CD4-positive, alpha-beta T cell treated with Interleukin-15 for 1 hour (primary cell): Measurements from ENCODE around the gene ZNF543.
"Not testable (repeated sequence)": the region's sequence is repeated elsewhere in the genome, so short reads cannot be mapped to it uniquely, and the experiment has no call there.

Source experiments
- DNase-seq: peaks from one replicate; pipeline ENCODE4 v3.0.0-alpha.2; 2020

The ZNF543 gene

DNA sequence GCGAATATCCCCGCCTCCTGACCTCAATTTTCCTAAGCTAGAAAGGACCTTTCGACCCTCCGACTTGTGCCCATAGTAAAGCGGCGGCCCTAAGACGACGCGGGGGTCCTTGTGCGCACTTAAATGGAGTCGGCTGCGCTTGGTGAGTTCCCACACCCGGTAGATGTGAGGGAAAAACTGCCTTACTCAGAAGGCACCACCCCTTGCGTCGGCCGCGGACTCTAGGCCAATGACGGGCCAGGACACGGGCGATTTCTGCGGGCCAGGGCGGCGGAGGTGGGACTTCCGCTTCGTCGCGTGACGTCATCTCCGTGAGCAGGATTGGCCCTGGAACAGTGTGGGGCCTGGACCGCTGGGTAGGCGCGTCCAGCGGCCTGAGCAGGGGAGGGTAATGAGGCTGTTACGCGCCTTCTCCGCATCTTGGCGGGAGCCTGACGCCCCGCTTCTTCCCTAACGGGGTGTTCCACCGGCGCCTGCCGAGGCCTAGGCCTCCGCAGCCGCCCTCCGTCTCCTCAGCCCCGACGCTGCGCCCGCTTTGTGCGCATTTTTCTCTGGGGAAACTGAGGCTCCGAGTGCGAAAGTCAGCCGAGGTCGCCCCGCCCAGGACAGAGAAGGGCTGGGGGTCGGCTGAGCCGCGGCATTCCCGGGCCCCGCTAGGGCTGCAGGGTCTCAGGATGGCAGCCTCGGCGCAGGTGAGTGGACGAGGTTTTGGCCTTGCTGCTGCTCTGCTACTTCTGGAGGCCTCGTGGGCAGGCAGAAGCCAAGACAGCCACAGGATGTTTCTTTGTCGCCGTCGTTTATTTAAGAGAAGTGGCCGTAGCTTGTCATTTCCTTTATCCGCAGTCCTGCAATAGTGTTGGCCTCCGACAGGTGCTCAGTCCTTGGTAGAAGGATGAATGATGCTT, at the start of gene ZNF543:
ZNF543 (plus strand) TSS at position 293 of the 905 bp plus-strand sequence; CDS start at position 675, 382 bp downstream.
- DNase-seq: peak; percentile 93

- DNase-seq: no peak
These were observed 49.0 kb upstream of the ZNF543 start for GRCh38 chr19:57271280-57271679.

- no peak for DNase-seq
These were observed 47.3 kb upstream of the ZNF543 start for GRCh38 chr19:57273014-57273413.

- DNase-seq: no peak
These were observed 43.8 kb upstream of the ZNF543 start for GRCh38 chr19:57276430-57276829.

GRCh38 chr19:57278481-57278880, 41.8 kb upstream of the ZNF543 start:
- DNase-seq: not testable (repeated sequence)

GRCh38 chr19:57279418-57280164, 40.7 kb upstream of the ZNF543 start:
- peak; percentile 89 for DNase-seq

DNA sequence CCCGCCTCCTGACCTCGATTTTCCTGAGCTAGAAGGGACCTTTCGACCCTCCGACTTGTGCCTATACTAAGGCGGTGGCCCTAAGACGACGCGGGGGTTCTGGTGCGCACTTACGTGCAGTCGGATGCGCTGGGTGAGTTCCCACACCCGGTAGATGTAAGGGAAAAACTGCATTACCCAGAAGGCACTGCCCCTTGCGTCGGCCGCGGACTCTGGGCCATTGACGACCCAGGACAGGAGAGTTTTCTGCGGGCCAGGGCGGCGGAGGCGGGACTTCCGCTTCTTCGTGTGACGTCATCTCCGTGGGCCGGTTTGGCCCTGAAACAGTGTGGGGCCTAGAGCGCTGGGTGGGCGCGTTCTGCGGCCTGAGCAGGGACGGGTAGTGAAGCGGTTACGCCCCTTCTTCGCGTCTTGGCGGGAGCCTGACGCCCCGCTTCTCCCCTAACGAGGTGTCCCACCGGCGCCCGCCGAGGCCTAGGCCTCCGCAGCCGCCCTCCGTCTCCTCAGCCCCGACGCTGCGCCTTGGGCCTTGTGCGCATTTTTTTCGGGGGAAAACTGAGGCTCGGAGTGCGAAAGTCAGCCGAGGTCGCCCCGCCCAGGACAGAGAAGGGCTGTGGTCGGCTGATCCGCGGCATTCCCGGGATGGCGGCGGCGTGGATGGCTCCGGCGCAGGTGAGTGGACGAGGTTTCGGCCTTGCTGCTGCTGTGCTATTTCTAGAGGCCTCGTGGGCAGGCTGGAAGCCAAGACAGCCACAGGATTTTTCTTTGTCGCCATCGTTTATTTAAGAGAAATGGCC, 39.9 kb upstream of the ZNF543 start, which contains the start of gene ZNF460:
ZNF460 (plus strand) TSS at position 321 of the 797 bp plus-strand sequence; CDS start at position 643, 322 bp downstream.
- peak; percentile 97 for DNase-seq

DNA sequence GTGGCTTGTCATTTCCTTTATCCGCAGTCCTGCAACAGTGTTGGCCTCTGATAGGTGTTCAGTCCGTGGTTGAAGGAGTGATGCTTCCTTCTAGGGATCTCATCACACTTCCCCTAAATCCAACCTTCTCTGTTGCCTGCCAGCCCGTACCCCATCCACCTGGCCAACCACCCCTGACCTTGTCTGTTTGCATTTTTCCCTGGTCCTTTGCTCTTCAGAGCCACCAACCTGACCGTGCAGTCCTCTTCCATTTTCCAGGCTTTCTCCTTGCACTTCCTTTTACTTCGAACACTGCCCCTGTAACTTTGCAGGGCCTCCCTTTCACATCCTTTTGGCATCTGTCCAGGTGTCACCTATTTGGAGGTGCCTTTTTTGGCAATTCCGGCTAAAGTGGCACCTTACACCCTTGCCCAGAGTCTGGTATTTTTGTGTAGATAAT, 39.3 kb upstream of the ZNF543 start:
- peak; percentile 36 for DNase-seq

GRCh38 chr19:57282011-57282643, 38.1 kb upstream of the ZNF543 start:
- DNase-seq: no peak

DNA sequence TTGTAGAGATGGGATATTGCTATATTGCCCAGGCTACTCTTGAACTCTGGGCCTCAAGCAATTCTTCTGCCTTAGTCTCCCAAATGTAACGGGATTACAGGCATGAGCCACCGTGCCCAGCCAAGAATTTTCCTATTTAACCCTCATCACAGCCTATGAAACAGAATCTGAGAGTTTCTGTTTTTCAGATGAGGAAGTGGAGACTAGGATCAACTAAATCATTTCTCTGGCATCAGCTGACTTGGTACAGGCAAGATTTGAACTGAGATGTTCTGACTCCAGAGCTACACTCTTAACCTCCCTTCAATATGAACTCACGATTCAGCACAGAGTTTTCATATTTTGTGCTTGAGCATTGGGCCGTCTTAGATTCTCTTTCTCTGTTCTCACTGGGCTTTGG, 31.9 kb upstream of the ZNF543 start:
- DNase-seq: no peak

DNA sequence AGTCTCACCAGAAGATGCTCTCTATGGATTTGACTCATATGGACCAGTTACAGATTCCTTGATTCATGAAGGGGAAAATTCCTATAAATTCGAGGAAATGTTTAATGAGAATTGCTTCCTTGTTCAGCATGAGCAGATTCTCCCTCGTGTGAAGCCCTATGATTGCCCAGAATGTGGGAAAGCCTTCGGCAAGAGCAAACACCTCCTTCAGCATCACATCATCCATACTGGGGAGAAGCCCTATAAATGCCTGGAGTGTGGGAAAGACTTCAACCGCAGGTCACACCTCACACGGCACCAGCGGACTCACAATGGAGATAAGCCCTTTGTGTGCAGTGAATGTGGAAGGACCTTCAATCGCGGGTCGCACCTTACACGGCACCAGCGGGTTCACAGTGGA, 29.3 kb upstream of the ZNF543 start:
- no peak for DNase-seq

GRCh38 chr19:57292547-57292946, 27.7 kb upstream of the ZNF543 start:
- no peak for DNase-seq

DNA sequence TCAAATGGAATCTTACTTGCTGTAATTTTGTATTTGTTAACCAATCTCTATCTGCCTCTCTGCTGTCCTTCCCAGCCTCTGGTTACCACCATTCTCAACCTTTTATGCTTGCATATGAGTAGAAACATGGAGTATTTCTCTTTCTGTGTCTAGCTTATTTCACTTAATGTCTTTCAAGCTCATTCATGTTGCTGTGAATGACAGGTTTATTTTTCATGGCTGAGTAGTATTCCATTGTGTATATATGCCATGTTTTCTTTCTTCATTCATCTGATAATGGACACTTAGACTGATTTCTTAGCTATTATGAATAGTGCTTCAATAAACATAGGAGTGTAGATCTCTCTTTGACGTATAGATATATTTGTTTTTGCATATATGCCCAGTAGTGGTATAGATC, 26.6 kb upstream of the ZNF543 start:
- no peak for DNase-seq

GRCh38 chr19:57302020-57302465, 18.2 kb upstream of the ZNF543 start:
- no peak for DNase-seq

DNA sequence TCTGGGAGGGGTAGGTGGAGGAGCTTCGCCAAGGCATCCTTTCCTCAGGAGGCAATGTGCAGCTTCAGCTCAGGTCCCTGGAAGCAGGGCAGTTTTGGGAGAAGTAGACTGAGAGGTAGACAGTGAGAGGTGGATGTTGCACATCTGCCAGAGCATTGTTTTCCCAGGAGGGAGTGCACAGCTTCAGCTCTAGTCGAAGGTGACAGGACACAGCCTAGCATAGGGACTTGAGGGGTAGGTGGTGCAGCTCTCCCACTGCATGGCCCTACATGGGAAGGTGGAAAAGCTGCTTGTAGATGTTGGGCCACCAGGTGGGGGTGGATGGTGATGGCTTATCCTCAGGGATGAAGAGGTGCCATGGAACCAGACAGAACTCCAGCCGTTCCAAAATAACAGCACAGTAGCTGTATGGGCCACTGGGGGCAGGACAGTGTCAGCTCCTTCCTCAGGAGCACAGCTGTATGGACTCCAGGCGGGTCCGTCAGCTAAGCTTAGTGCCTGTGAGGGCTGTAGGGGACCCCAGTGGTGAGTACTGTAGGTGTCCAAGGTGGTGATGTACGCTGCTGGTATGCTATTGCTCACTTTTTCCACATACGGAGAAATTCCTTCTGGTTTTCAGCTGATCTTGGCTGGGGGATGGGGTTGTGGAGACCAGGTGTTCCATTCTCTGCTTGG, 17.4 kb upstream of the ZNF543 start:
- no peak for DNase-seq

DNA sequence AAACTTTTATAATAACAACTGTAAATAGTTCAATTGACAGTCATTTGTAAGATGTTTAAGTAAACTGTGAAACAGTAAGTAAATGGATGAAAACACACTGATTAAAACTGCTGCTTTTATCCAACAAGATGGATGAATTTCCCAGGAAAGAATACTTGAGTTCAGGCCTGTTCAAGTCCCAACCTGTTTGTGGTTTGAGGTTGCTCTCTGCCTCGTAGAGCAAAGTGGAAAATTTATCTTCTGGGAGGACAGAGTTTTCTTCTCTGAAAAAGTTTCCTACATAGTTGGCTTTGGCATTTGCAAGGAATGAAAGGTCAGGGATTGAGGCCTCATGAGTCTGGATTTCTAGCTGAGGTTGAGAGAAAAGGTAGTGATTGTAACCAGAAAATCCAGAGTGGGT, 15.2 kb upstream of the ZNF543 start:
- no peak for DNase-seq

DNA sequence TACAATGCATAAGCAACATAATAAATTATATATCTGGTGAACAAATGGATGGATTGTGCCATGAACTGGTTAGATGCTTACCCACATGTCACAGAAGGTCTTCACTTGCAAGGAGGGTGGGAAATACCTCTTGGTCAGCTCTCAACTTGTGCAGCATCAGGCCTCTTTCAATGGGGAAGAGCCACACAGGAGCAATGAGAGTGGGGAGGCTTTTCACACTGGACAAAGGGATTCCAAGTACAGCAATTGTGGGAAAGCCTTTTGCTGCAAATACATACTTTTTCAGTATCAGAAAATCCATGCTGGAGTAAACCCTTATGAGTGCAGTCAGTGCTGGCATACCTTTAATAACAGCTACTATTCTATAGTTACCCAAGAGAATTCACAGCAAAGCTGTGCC, 11.8 kb upstream of the ZNF543 start:
- no peak for DNase-seq

- DNase-seq: no peak
These were observed 9.5 kb upstream of the ZNF543 start for GRCh38 chr19:57310792-57311191.

- no peak for DNase-seq
These were observed 6.1 kb upstream of the ZNF543 start for GRCh38 chr19:57314146-57314545.

DNA sequence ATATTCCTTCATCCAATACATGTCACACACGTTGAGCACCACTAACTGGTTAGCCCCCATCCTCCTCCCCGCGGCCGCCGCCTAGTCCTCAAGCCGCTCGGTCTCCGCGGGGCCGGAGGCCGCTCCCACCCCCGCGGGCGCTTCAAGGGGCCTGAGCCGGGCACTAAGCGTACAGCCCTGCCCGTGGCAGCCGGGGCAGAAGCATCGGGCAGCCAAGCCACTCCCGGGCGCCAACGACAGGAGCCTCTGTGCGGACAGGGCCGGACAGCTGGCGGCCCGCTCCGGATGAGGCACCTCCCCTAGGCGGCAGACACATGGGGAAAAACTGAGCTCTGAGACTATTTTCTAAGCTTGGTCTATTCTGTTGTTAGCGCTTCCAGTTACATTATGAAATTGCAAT, 2.8 kb upstream of the ZNF543 start:
- no peak for DNase-seq

DNA sequence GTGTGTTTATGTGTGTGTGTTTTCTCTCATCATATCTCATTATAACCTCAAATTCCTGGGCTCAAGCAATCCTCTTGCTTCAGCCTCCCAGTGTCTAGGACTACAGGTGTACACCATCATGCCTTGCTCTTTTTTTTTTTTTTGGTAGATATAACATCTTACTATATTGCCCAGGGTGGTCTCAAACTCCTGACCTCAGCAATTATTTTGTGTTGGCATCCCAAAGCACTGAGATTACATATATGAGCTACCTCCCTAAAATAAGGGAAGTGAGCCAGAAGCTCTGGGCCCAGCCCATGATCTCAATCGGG, 448 bp upstream of the ZNF543 start:
- no peak for DNase-seq

DNA sequence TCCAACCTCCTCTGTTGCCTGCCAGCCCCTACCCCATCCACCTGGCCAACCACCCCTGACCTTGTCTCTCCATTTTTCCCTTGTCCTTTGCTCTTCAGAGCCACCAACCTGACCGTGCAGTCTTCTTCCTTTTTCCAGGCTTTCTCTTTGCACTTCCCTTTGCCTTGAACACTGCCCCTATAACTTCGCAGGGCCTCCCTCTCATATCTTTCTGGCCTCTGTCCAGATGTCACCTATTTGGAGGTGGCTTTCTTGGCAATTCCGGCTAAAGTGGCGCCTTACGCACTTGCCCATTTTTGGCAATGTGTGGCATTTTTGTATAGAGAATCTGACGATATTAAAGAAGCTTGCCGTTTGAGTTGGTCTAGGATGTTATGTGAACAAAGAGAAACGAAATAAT, 844 bp downstream of the ZNF543 start:
- DNase-seq: no peak
